Brain microvascular endothelial cell (primary cell): ENCODE measurements around the gene FPR1.
A peak's percentile ranks its signal among the peaks of the same experiment; 100 is the strongest.

Experiments used
- DNase-seq: peaks from one replicate; pipeline ENCODE4 v3.0.0-alpha.2; 2020
- H3K27ac ChIP-seq: fragments of 250-450 bp; sonication (Bioruptor Pico); 2 replicates; pipeline ENCODE4 v1.5.1; 2020; ENCODE audit warnings: mild to moderate bottlenecking, moderate library complexity
- H3K27me3 ChIP-seq: fragments of 250-450 bp; sonication (Bioruptor Pico); replicated peaks from 2 replicates; pipeline ENCODE4 v1.5.1; 2020; ENCODE audit warnings: mild to moderate bottlenecking
- H3K36me3 ChIP-seq: fragments of 250-450 bp; sonication (Bioruptor Pico); replicated peaks from 2 replicates; pipeline ENCODE4 v1.5.1; 2020; ENCODE audit warnings: mild to moderate bottlenecking
- H3K4me3 ChIP-seq: 2 replicates; pipeline ENCODE4 v1.5.1; 2011; ENCODE audit warnings: low read depth, mild to moderate bottlenecking, control low read depth, low read length, moderate library complexity
- CTCF ChIP-seq: IDR thresholded peaks from 2 replicates; pipeline ENCODE4 v1.5.1; 2011; ENCODE audit warnings: low read depth, mild to moderate bottlenecking, moderate library complexity, low read length, control low read depth, inconsistent platforms; ENCODE audit errors: missing control alignments
- in situ Hi-C: cut with HindIII; loops from 2 replicates; pipeline ENCODE4 v1.10.0; 2017; ENCODE audit warnings: low sequenced_read_pairs, low pct_ligation_motif_present

Gene FPR1

GRCh38 chr19:51706296-51706695, 45.4 kb downstream of the FPR1 start:
- DNase-seq = no peak
- peaks cover 37% of the 10 kb centered on the region for H3K36me3 ChIP-seq
- H3K4me3 ChIP-seq = no peak overlapping the region
- H3K27me3 ChIP-seq = no peaks in the 10 kb centered on the region
- in situ Hi-C loops = no loop called here
- no peak for TF ChIP-seq CTCF
- H3K27ac ChIP-seq = no peak overlapping the region

- Histone ChIP-seq H3K27me3 (no peaks in the 10 kb centered on the region), H3K4me3 (peak overlapping the region; percentile 60), H3K27ac (peak overlapping the region; percentile 78), H3K36me3 (peaks cover 52% of the 10 kb centered on the region)
- in situ Hi-C loops = no loop called here
- DNase-seq = no peak
- no peak for TF ChIP-seq CTCF
These were observed 47.1 kb downstream of the FPR1 start for GRCh38 chr19:51704626-51705025.

- H3K27me3 ChIP-seq = no peaks in the 10 kb centered on the region
- peak; percentile 93 for DNase-seq
- peak; percentile 65 for TF ChIP-seq CTCF
- H3K27ac ChIP-seq = peak overlapping the region; percentile 78
- peak overlapping the region; percentile 60 for H3K4me3 ChIP-seq
- in situ Hi-C loops = no loop called here
- H3K36me3 ChIP-seq = peaks cover 59% of the 10 kb centered on the region
These were observed 47.8 kb downstream of the FPR1 start for GRCh38 chr19:51703575-51704515.

- H3K36me3 ChIP-seq = peaks cover 68% of the 10 kb centered on the region
- H3K27me3 ChIP-seq = no peaks in the 10 kb centered on the region
- in situ Hi-C loops = no loop called here
- DNase-seq = no peak
- TF ChIP-seq CTCF = no peak
- H3K27ac ChIP-seq = no peak overlapping the region
- no peak overlapping the region for H3K4me3 ChIP-seq
These were observed 48.7 kb downstream of the FPR1 start for GRCh38 chr19:51702825-51703574.

- in situ Hi-C loops = no loop called here
- no peak for TF ChIP-seq CTCF
- Histone ChIP-seq H3K27me3 (no peaks in the 10 kb centered on the region), H3K36me3 (peaks cover 74% of the 10 kb centered on the region), H3K27ac (no peak overlapping the region), H3K4me3 (no peak overlapping the region)
- no peak for DNase-seq
These were observed 49.4 kb downstream of the FPR1 start for GRCh38 chr19:51702103-51702824.
